CD14-positive monocyte (primary cell): ENCODE results near the gene EPYC. TPM values are rescaled to one million over a fixed set of nuclear protein-coding genes. Genes with fewer than 3 reads are reported as not detected.

Experiments
- DNase-seq, 3 donors: peaks; one replicate each; pipeline ENCODE4 v3.0.0-alpha.2; 2011 to 2022
- H2AFZ ChIP-seq: 2 replicates; pipeline ENCODE4 v1.6.0; 2012; ENCODE audit warnings: mild to moderate bottlenecking, low read depth, low read length, inconsistent platforms; ENCODE audit not compliant: insufficient read depth, poor library complexity, severe bottlenecking
- H3K27ac ChIP-seq, 2 donors: 1 replicate in 1 of 2; 2 replicates in 1 of 2; pipeline ENCODE4 v1.5.1; 2012 to 2013; ENCODE audit warnings: low read length in 2 of 2, control low read depth in 1 of 2, inconsistent platforms in 1 of 2, low read depth in 1 of 2, mild to moderate bottlenecking in 1 of 2
- H3K27me3 ChIP-seq, 2 donors: one replicate each; pipeline versions ENCODE4 v1.6.0 to v1.6.1; 2011 to 2013; ENCODE audit warnings: low read length in 2 of 2; ENCODE audit not compliant: control insufficient read depth in 2 of 2, insufficient read depth in 2 of 2
- H3K36me3 ChIP-seq, 2 donors: replicated peaks in 1 of 2; 1 replicate in 1 of 2; 2 replicates in 1 of 2; pipeline versions ENCODE4 v1.5.1 to v1.6.1; 2012 to 2013; ENCODE audit warnings: low read length in 2 of 2, control low read depth in 1 of 2, inconsistent platforms in 1 of 2, mild to moderate bottlenecking in 1 of 2; ENCODE audit not compliant: insufficient read depth in 2 of 2, control insufficient read depth in 1 of 2
- H3K4me1 ChIP-seq, 2 donors: 1 replicate in 1 of 2; 2 replicates in 1 of 2; pipeline versions ENCODE4 v1.5.1 to v1.6.1; 2012 to 2013; ENCODE audit warnings: low read length in 2 of 2, control low read depth in 1 of 2, inconsistent platforms in 1 of 2, mild to moderate bottlenecking in 1 of 2, moderate library complexity in 1 of 2; ENCODE audit not compliant: insufficient read depth in 2 of 2, control insufficient read depth in 1 of 2
- H3K4me2 ChIP-seq: replicated peaks from 2 replicates; pipeline ENCODE3; 2012; ENCODE audit warnings: low read length, moderate library complexity, mild to moderate bottlenecking; ENCODE audit not compliant: poor library complexity, severe bottlenecking; ENCODE audit errors: extremely low read depth
- H3K4me3 ChIP-seq, 3 experiments: fragments of 200-600 bp in 1 of 3; sonication (generic) in 1 of 3; replicated peaks in 1 of 3; 1 replicate in 2 of 3; 2 replicates in 1 of 3; pipeline ENCODE4 v1.5.1; 2011 to 2013; ENCODE audit warnings: low read length in 3 of 3, mild to moderate bottlenecking in 3 of 3, control low read depth in 2 of 3, low read depth in 2 of 3, inconsistent platforms in 1 of 3, moderate library complexity in 1 of 3
- H3K79me2 ChIP-seq: 2 replicates; pipeline ENCODE4 v1.6.0; 2012; ENCODE audit warnings: mild to moderate bottlenecking, control low read depth, inconsistent platforms, low read length, moderate library complexity; ENCODE audit not compliant: insufficient read depth
- H3K9ac ChIP-seq: 2 replicates; pipeline ENCODE4 v1.6.0; 2017; ENCODE audit warnings: low read length, mild to moderate bottlenecking; ENCODE audit not compliant: insufficient read depth, poor library complexity, severe bottlenecking
- H3K9me3 ChIP-seq, 2 donors: replicated peaks in 1 of 2; 1 replicate in 1 of 2; 2 replicates in 1 of 2; pipeline versions ENCODE4 v1.5.1 to v1.6.1; 2012 to 2013; ENCODE audit warnings: low read length in 2 of 2, control low read depth in 1 of 2; ENCODE audit not compliant: control insufficient read depth in 1 of 2, insufficient read depth in 1 of 2
- H4K20me1 ChIP-seq: 2 replicates; pipeline ENCODE4 v1.6.0; 2012; ENCODE audit warnings: mild to moderate bottlenecking, low read length, control low read depth, moderate library complexity; ENCODE audit not compliant: insufficient read depth
- H3K27ac Mint-ChIP-seq, 7 donors: one replicate each; pipeline ENCODE4 v1.8.0; 2020; ENCODE audit warnings: mild to moderate bottlenecking in 7 of 7, mixed read lengths in 7 of 7, moderate library complexity in 6 of 7, inconsistent platforms in 2 of 7
- H3K27me3 Mint-ChIP-seq, 3 donors: one replicate each; pipeline ENCODE4 v1.8.0; 2021 to 2022; ENCODE audit warnings: low read depth in 3 of 3, mild to moderate bottlenecking in 3 of 3, mixed read lengths in 3 of 3, moderate library complexity in 3 of 3, inconsistent platforms in 1 of 3
- H3K36me3 Mint-ChIP-seq, 2 donors: one replicate each; pipeline ENCODE4 v1.8.0; 2020; ENCODE audit warnings: mixed read lengths in 2 of 2, inconsistent platforms in 1 of 2, mild to moderate bottlenecking in 1 of 2
- H3K4me1 Mint-ChIP-seq: one replicate; pipeline ENCODE4 v1.8.0; 2020; ENCODE audit warnings: mild to moderate bottlenecking, mixed read lengths
- H3K4me3 Mint-ChIP-seq, 2 donors: one replicate each; pipeline ENCODE4 v1.8.0; 2020; ENCODE audit warnings: mild to moderate bottlenecking in 2 of 2, mixed read lengths in 2 of 2, moderate library complexity in 1 of 2
- H3K9me3 Mint-ChIP-seq, 7 donors: one replicate each; pipeline ENCODE4 v1.8.0; 2020 to 2022; ENCODE audit warnings: mixed read lengths in 7 of 7, mild to moderate bottlenecking in 6 of 7, moderate library complexity in 6 of 7, inconsistent platforms in 2 of 7
- CTCF ChIP-seq: fragments of 200-600 bp; IDR thresholded peaks from one replicate; pipeline ENCODE4 v1.8.0; 2022; ENCODE audit warnings: antibody characterized with exemption, mild to moderate bottlenecking
- WGBS: methylation state at CpG from one replicate; pipeline ENCODE4 v1.1.5; 2013; ENCODE audit warnings: missing lambda C conversion rate; ENCODE audit not compliant: insufficient coverage; 5-methylcytosine and 5-hydroxymethylcytosine counted together
- intact Hi-C, 2 donors: fragments of 100-400 bp; cut with micrococcal nuclease; formaldehyde crosslinking; loops; one replicate each; pipeline versions ENCODE4 v1.15.0 to v1.15.1; 2023
- polyA plus RNA-seq, 3 donors: library from polyadenylated mRNA; depleted of rRNA in 1 of 3; unstranded in 2 of 3; stranded (reverse) in 1 of 3; fragments of 300-500 nt in 2 of 3; fragments of >200 nt in 1 of 3; fragmentation: Illumina TruSeq in 2 of 3; gene quantifications; 1 replicate in 2 of 3; 2 replicates in 1 of 3; pipeline ENCODE4 v1.2.3, GENCODE V29; 2012 to 2021

The EPYC gene
- polyA plus RNA-seq, 3 donors = not detected

GRCh38 chr12:91017043-91017442 lies 12.3 kb upstream of the EPYC start:
- Histone ChIP-seq H3K36me3 (no peaks in the 10 kb centered on the region), H3K4me1 (no peaks in the 10 kb centered on the region), H3K9ac (no peak overlapping the region), H3K27ac (no peak overlapping the region), H3K4me2 (no peak overlapping the region), H2AFZ (no peak overlapping the region), H3K4me3 (no peak overlapping the region), H3K79me2 (no peaks in the 10 kb centered on the region), H4K20me1 (no peaks in the 10 kb centered on the region), H3K9me3 (no peaks in the 10 kb centered on the region), H3K27me3 (no peaks in the 10 kb centered on the region)
- H3K4me1 Mint-ChIP-seq = no peaks in the 10 kb centered on the region
- H3K36me3 Mint-ChIP-seq = no peaks in the 10 kb centered on the region
- H3K4me3 Mint-ChIP-seq = no peak overlapping the region
- peaks cover 0 to 1% (median 0%) of the 10 kb centered on the region in 3 donors for H3K27me3 Mint-ChIP-seq
- DNase-seq = no peak
- no peak for TF ChIP-seq CTCF
- no peak overlapping the region for H3K27ac Mint-ChIP-seq
- H3K9me3 Mint-ChIP-seq = peaks cover 0 to 6% (median 0%) of the 10 kb centered on the region in 7 donors
- no CpG with 5 or more reads among the region's 1 CpG for WGBS
- intact Hi-C loops = no loop called here

GRCh38 chr12:91009319-91009950 lies 4.7 kb upstream of the EPYC start:
- no peak overlapping the region for H3K27ac ChIP-seq
- H3K4me1 Mint-ChIP-seq = no peaks in the 10 kb centered on the region
- H4K20me1 ChIP-seq = no peaks in the 10 kb centered on the region
- H3K79me2 ChIP-seq = no peaks in the 10 kb centered on the region
- no peak overlapping the region for H2AFZ ChIP-seq
- H3K9ac ChIP-seq = no peak overlapping the region
- no peak overlapping the region for H3K4me2 ChIP-seq
- H3K27me3 Mint-ChIP-seq = no peaks in the 10 kb centered on the region
- H3K4me3 ChIP-seq = no peak overlapping the region
- H3K36me3 Mint-ChIP-seq = no peaks in the 10 kb centered on the region
- H3K9me3 Mint-ChIP-seq = peaks cover 0 to 5% (median 0%) of the 10 kb centered on the region in 7 donors
- H3K36me3 ChIP-seq = no peaks in the 10 kb centered on the region
- no peak overlapping the region for H3K4me3 Mint-ChIP-seq
- no peak overlapping the region for H3K27ac Mint-ChIP-seq
- H3K9me3 ChIP-seq = no peaks in the 10 kb centered on the region
- no peaks in the 10 kb centered on the region for H3K27me3 ChIP-seq
- no peak for DNase-seq
- intact Hi-C loops = no loop called here
- WGBS = no CpG with 5 or more reads among the region's 1 CpG
- TF ChIP-seq CTCF = no peak
- H3K4me1 ChIP-seq = no peaks in the 10 kb centered on the region
